ENCODE measurements around the gene RICTOR.

- TF ChIP-seq CTCF (conservative IDR thresholded peaks at IDR 0.05; ENCODE audit: low read depth, low read length) (no peak), EZH2phosphoT487 (IDR thresholded peaks at IDR 0.05; ENCODE audit: borderline replicate concordance, low read length) (no peak), EZH2 (IDR thresholded peaks at IDR 0.05; ENCODE audit: low read length, unreplicated experiment) (no peak)
These were observed 148.1 kb downstream of the RICTOR start for GRCh38 chr5:38926121-38926520.

All from PC-3 (cell line).